Ovary (tissue), 3 donors: ENCODE results near the gene NEK11.

ENCODE experiments used
- CTCF ChIP-seq, 3 donors: fragments of 450-650 bp in 2 of 3; fragments of 200-600 bp in 1 of 3; IDR thresholded peaks; one replicate each; pipeline versions ENCODE4 v1.5.1 to v1.8.0; 2016 to 2022; ENCODE audit warnings: antibody characterized with exemption in 3 of 3, mild to moderate bottlenecking in 1 of 3
- EP300 ChIP-seq: sonication (generic); formaldehyde crosslinking; IDR thresholded peaks from one replicate; pipeline ENCODE4 v1.6.1; 2017; ENCODE audit warnings: antibody characterized with exemption
- POLR2A ChIP-seq: fragments of 450-650 bp; IDR thresholded peaks from one replicate; pipeline ENCODE4 v1.6.1; 2017; ENCODE audit warnings: antibody characterized with exemption, mild to moderate bottlenecking, moderate library complexity
- donor health status: DM: no; HTN: no; CAD: no.

DNA sequence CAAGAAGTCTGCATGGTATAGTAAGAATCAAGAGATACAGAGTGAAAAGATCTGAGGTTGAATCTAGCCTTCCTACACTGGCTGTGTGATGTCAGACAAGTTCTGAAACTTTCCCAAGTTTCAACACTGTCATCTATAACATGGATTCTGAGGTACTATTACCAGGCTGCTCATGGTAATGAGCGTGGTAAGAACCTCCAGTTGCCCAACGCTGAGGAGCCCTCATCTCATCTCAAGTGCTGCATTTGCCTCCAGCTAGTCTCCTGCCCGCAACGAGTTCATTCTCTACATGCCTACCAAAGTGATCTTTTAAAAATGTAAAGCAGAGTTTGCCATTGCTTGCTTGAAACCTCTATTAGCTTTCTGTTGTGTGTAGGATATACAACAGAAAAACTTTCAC, 168.1 kb downstream of the NEK11 start:
- TF ChIP-seq CTCF (IDR thresholded peaks at IDR 0.05) (no peak), EP300 (no peak), POLR2A (no peak)
